TTC549 (cell line): ENCODE data around the gene GPC3.

Source experiments
- FAIRE-seq: peaks from 2 replicates; lab custom pipeline; 2012; peaks lifted over from hg19 to GRCh38; lab: Jason Lieb, UNC

The GPC3 gene

GRCh38 chrX:133677123-133678063 is 308.0 kb downstream of the GPC3 start:
- FAIRE-seq, result no peak

DNA sequence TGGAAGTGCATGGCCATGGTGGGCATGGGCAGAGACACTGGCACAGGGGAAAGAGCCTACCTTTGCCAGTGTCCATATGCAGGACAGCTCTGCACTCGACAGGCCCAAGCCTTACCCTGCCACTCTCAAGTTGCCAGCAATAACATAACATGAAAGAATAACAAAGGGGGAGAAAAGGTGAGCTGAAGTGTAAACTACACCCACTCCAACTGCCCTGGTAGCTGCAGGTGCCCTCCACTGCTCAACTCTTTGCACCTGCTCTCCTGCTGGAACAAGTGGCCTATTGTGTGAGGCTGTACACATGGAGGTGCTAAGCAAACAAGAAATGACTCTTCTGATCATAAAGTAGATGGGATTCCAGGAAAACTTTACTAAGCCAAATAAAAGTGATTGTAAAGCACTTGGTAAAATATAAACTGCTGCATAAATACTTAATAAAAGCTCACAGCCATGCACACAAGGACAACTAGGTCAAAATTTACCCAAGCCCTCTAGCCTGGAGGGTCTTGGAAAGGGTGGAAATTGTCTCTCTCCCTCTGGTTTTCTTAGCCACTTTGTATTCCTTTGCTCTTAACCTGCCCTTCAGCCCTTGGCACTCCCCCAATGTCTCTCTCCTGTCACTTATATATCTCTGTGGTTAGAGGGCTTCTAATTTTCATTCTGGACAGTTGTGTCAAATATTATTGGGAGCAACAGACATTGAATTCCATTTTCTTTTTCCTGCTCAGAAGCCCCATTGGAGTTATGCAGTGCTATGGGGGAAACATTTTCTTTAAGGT is 308.9 kb downstream of the GPC3 start:
- no peak for FAIRE-seq

- FAIRE-seq, result no peak
Observed at GRCh38 chrX:133674726-133675470, 310.5 kb downstream of the GPC3 start.

- peak; percentile 52 for FAIRE-seq
Observed at GRCh38 chrX:133670383-133670782, 315.0 kb downstream of the GPC3 start.

DNA sequence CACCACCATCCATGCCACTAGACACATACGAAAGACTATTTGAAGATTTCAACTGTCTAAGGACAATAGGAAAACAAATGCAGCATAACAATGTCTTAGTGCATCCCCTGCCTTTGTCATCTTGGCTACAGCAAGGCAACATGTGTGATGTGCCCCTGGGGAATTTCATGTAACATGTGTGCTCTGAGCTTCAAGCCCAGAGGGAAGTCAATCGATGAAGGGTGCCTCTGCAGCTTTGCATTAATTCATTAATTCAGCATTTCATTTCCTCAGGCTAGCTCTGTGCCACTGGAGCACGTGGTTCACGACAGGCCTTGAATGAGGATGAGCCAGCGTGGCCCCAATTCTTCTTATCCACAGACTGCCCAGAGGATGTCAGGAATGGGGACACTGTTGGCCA is 316.2 kb downstream of the GPC3 start:
- FAIRE-seq, result no peak

- no peak for FAIRE-seq
Observed at GRCh38 chrX:133668225-133668931, 317.0 kb downstream of the GPC3 start.

GRCh38 chrX:133666256-133666655 is 319.1 kb downstream of the GPC3 start:
- FAIRE-seq, result no peak

DNA sequence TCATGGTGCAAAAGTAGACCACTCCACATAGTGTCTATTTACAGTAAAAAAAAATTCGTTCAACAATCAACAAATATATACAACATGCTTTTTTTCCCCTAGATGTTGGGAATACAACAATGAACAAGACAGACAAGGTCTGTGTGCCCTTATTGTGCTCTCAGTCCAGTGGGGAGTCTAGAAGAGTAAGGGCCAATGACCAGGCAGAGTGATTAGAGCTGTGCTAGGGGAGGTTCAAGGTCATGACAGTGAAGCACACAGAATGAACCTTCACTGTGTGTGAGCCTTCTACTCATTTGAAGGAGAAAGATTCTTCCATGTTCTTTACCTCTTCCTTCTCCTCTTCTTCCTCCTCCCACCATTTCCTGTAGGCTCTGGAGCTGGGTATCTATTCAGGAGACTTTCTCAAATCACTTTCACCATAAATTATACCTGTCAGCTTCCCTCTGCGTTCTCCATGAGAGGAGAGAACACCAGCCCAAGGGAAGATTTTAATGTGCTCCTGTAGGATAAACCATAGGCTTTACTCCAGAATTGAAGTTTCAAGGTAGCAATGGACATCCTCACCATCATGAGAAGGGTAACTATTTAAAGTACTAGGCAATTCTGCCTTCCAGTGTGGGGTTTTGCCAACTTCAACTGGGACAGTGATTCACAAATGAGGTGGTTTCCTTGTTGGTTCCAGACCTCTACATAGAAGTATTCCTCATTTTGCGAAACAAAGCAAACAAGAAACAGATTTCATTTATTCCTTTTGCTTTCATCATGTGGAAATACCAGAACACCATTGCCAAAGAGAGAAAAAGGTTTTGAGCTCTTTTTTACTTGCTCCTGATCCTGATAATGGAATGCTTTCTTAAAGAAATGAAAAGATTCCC is 323.2 kb downstream of the GPC3 start:
- no peak for FAIRE-seq

- FAIRE-seq, result no peak
Observed at GRCh38 chrX:133660281-133660680, 325.1 kb downstream of the GPC3 start.

DNA sequence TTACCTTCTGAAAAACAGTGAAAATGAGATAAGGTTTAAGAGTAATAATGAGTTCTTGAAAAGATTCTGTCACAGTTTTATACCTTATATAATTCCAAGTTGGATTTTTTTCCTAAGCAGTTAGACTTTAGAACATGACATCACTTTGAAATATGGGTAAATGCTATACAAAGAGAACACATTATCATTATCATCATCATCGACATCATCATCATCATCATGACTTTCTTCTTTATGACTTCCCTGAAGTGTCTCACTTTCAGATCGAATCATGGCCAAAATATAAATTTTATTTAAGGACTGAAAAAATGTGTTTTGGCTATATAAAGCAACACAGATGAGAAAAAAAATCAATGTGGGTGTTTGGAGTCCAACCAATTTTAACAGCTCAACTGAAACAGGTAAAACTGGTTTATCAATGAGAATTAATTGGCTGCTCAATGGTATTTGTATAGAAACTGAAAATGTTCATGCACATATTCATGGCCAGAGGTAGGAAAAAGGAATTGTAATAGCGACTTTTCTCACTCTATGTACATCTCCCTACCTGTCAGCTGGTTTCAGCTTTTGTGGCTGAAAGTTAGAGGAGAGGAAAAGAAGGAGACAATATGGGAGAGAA is 327.0 kb downstream of the GPC3 start:
- FAIRE-seq, result no peak

DNA sequence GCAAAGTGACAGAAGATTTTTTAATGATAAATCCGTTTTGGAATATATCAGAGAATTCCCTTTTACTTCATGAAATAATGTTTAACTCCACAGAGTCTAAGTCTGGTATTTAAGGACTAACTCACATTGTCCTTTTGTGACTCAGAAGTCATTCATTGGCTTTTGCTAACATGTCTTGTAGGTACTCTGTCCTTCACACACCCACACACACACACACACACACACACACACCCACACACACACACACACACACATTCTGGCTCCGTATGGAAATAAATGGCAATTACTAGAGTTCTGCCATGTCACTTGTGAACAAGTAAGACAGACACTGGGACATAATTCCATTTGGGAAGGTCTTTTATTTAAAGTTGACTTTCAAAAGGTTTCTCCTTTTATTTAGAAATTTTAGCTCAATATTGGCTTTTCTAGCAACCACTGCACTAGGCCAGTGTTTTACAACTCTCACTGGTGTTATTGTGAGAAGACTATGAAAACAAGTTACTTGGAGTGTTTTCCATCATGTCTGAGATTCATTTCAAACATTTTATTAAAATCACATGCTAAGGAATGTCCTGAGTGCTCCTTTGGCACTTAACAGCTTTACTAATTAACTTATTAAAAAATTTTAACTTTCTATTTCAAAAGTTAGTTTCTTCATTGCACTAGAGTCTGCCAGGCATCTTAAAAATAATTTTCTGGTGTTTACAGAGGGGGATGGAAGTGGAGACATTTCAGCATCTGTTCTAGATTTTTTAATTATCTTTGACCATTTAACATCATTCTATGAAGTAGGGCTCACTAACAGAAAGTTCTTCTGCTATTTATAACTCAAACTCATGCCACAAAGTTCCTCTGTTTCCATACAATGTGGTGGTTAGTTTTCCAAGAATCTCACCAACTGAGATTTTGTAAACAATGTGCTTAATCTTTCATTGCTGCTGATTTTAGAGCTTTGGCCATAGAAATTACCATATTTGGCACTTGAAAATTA is 329.8 kb downstream of the GPC3 start:
- no peak for FAIRE-seq

DNA sequence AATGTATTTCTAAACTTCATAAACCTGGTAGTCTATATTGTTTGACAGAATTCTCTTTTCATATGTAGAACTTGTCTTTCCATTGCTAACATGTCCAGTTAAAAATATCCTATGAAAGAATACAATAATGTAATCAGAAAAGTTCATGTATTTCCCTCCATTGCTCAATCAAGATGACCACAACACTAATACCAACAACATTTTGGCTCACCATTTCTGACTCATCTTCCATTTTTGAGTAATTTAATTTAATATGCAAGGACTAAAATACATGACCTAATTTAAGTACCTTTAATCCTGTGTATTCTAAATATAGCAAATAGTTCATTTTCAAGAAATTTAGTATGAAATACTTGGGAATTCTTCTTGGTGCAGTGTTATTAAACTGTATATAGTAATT is 330.6 kb downstream of the GPC3 start:
- FAIRE-seq, result no peak

- FAIRE-seq, result no peak
Observed at GRCh38 chrX:133653358-133653757, 332.0 kb downstream of the GPC3 start.

- FAIRE-seq, result no peak
Observed at GRCh38 chrX:133652185-133652584, 333.2 kb downstream of the GPC3 start.

GRCh38 chrX:133650239-133650638 is 335.2 kb downstream of the GPC3 start:
- FAIRE-seq, result no peak

DNA sequence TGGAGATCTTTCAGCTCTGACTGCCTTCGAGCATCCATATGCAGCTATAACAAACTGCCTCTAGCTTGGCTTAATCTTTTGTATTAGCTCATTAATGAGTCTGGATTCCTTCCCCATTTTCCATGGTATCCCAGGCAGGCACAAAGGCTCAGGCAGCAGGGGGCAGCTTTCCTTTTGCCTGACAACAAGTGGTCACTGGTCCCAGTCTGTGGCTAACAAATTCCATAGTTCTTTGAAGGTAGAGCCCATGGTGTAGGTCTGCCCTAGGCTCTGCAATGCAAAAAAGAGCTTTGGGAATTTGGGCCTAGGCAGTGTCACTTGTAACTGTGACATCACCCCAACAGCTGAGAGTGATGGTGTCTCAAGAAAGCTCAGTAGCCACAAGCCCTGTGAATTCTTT is 335.7 kb downstream of the GPC3 start:
- FAIRE-seq, result no peak

DNA sequence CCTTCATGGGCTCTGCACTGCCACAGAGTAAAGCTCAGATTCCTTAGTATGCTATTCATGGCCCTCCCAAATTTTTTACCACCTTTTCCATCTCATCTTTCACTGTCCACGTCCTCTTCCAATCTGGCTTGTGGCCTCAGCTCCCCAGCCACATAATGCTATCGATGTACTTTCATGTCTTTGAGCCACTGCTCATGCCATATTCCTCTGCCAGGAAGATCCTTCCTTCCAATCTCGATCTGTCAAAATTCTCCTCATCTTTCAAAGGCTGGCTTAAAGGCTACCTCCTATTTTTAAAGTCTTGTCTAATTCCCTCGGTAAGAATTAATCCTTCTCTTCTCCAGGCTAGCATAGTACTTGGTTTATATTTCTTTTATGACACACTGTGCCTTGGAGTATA is 336.8 kb downstream of the GPC3 start:
- FAIRE-seq, result no peak

GRCh38 chrX:133646719-133647116 is 338.7 kb downstream of the GPC3 start:
- no peak for FAIRE-seq

DNA sequence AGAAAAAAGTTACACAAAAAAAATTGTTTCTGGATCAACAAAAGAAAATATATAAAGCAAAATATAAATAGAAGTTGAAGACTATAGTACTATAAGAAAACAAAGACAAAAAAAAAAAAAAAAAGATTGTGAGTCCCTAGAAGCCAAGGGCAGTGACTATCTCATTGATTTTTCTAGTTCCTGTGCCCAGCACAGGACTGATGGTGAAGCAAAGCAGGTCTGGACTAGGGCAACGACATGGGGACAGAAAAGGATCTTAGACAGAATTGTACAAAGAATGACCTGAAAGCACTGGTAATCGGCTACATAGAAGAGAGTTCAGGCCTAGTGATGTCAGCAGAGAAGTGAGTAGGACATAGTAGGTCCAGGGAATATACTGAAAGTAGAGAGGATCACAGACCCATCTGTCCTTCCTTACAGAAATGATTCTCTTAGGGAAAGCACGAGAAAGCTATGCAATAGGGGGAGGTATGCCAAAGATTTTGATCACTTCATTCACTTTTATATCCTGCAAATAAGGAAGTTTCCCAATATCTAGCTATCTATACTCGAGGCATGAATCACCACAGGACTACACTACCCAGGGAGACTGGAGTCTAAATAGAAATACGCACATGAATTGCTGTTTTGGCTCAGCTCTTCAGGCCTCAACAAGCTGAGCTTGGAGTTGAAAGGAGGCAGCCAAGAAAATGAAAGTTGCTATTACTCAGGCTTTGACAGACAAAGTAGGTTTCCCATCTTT is 339.2 kb downstream of the GPC3 start:
- FAIRE-seq, result no peak
